ENCODE data around the gene NGDN.

GRCh38 chr14:23457587-23458445 is 11.7 kb upstream of the NGDN start:
- TF ChIP-seq POLR2A (IDR thresholded peaks at IDR 0.05) (no peak), CTCF (IDR thresholded peaks at IDR 0.05) (no peak)
